ENCODE data around the gene LCP2.
"Not testable (repeated sequence)": the region's sequence is repeated elsewhere in the genome, so short reads cannot be mapped to it uniquely, and the experiment has no call there.

The LCP2 gene

DNA sequence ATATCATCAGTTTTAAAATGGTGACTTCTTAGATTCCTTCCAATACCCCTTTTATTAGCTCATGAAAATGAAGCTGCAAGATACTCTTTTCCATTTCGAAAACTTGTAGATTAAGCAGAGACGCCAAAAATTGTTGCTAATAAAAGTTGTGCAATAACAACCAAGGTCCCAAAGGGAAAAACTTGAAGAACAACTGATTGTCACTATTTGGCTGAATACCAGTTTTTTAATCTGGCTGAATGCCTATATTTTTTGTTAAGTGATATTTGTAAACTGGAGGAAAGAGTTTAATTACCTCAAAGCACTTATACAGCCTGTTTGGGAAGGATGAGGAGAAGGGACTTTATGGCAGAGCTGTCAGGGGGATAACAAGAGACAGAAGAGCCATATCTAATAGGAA is 50.2 kb downstream of the LCP2 start:
- no peak for DNase-seq

DNA sequence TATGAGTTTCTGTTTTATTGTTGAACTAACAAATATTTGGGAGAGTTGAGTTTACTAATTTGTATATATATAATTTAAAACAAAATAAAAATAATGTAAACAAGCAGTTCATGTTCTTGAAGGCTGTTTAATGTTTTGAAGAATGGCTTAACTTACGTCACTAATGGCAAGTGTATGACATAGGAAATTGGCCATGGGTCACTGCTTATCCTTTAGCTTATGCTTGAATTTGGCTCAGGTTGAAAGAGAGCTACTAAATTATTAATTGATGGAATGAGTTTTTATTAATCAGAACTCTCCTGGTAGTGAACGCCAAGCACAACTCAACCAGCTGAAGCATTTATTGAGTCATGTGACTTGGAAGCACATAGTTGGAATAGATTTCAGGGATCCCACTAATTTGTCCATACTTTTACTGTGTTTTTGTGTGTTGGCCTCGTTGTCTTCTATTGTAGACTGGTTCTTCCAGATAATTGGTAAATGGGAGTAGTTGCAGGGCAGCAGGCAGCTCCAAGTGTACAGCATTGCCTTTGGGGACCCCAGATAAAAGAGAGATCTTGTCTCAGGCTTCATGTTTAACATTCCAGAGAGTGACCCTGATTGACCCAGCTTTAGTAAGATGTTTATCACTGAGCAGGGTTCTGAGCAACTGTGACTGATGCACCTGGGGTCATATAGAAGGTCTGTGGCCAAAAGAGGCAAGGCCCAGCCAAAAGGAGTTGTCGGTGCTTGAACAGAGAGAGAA is 51.3 kb downstream of the LCP2 start:
- no peak for DNase-seq

DNA sequence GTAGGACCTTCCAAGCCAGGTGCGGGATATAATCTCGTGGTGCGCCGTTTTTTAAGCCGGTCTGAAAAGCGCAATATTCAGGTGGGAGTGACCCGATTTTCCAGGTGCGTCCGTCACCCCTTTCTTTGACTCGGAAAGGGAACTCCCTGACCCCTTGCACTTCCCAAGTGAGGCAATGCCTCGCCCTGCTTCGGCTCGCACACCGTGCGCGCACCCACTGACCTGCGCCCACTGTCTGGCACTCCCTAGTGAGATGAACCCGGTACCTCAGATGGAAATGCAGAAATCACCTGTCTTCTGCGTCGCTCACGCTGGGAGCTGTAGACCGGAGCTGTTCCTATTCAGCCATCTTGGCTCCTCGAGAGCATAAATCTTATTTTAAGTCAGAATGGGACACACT is 52.1 kb downstream of the LCP2 start:
- not testable (repeated sequence) for DNase-seq

DNA sequence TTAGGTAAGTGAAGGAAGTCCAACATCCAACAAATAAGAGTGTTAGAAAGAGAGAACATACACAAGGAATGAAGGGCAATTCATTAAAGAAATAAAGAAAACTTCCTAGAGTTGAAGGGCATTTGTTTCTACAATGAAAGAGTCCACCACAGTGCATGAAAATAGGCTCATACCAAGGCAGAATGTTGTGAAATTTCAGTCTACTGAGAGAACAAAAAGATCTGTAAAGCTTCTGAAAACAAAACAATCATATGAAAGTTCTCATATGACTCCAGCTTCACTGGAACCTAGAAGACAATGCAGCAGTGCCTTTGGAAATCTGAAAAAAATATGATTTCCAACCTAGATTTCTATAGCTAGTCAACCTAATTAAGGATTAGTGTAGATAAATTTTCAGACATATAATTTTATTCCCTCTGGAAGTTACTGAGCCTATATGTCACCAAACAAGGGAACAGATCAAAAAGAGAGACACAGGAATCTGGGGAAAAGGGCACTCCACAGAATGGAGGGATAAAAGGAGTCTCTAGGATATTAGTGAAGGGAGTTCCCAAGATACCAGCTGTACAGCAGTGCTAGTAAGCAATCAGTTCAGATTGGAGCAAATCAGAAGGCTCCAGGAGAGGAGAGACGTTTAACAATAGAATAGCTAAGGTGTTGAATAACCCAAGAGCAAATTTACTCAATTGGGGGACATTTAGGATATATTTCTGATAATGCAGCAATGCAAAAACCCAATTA is 59.0 kb downstream of the LCP2 start:
- no peak for DNase-seq

DNA sequence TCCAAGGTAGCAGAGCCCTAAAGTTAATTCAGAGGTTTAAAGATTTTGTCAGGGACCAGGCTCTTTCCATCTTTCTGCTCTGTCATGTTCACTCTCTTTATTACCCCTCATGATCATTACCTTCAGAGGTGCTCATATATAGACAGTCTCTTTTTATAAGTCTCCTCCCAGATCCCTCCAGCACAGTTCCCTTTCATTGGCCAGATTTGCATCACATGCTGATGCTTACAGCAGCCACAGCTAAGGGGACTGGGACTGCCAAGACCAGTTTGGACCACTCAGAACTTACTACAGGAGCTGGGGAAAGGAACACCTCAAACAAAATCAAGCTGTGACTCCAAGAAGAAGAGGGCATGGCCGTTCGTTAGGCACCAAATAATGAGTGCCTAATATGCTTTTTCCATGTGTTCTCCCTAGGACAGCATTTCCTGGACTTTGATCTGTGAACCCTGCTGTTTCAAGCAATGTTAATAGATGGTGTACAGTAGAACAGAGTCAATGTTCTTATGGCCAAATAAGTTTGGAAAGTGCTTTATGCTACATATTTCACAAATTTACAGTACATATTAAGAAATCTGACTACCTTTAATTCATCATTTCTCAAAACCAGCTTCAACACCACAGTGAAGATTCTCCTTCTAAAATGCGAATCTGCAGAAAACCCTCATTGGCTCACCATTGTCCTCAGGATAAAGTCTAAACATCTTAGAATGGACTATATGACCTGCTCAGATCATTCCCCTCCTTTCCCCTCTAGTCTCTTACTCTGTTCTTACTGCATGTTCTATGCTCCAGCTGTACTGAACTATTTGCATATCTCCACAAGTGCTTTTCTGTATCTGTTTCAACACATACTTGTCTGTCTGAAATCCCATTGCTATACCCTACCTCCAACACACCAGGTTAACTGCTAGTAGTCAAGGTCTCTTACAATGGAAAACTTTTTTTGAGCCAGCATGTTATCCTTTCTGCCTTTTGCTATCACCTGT is 61.4 kb downstream of the LCP2 start:
- no peak for DNase-seq

DNA sequence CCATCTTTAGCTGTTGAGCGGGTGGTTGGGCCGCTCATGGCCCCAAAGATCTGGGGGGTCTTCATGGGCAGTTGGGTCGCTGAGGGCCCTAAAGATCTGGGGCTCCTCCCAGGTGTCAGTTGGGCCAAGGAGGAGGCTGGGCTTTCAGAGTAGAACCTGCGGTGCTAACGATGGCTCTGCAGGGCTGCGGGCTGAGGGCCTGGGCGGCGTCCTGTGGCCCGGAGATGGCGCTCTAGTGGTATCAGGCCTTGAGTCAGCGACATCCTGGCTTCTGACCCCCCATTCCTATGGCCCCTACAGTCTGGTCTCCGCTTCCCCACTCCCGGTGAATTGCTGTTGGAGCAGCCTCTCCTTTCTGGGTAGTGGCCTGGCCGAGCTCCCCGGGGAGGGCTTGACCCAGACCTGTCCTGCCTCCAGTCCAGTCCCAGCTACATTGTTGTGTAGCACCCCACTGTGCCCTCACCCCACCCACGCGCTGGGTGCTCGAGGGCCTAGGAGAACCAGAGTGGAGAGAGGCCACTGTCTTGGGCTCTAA is 64.2 kb downstream of the LCP2 start:
- DNase-seq: no peak

DNA sequence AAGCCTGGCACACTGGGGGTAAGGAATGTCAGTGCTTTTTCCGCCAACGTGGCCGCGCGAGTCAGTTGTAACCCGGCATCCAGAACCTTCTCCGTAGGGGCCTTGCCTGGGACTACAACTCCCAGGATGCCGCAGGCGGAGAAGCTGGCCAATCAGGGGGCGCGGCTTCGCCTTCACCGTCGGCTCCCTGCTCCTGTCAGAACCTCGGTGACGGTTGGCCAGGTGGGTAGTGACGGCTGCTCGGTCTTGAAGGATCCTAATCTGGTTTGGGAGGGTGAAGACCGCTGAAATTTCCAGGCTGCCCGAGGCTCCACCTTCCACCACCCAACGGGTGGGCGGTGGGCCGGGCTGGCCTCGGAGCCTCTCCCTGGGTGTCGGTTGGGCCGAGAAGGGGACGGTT is 64.8 kb downstream of the LCP2 start, which contains the start of gene C5orf58:
Gene C5orf58, plus strand, starts transcription at position 200 of the 400 bp plus-strand sequence. CDS start 1,992 bp downstream, outside the sequence.
- DNase-seq: no peak

DNA sequence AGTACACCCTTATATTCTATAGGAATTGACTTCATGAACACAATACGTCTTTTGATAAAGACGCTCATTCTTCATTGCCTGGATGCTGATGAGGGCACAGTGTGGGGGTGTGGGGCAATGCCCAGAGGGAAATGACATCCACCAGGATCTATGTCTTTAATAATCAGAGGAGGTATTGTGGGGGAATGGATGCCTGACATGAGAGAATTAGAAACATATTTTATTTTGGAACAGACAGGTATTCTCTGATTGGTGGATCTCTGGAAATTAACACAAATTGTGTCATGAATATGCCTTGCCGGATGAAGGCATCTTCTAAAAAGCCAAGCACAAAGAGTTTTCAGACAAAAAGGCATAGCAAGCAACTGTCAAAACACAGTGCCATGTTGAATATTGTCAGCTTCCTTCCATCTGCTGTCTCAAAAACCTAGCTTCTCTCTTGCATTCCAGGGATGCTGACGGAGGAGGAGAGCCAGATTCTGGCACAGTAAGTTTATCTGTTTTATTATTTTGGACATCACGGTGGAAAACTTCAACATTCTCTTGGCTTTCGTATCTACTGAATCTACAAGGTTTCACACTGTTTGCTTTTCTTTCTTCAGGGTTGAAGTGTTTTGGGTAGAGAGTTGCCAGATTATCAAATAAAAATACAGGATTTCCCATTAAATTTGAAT is 68.7 kb downstream of the LCP2 start:
- no peak for DNase-seq

DNA sequence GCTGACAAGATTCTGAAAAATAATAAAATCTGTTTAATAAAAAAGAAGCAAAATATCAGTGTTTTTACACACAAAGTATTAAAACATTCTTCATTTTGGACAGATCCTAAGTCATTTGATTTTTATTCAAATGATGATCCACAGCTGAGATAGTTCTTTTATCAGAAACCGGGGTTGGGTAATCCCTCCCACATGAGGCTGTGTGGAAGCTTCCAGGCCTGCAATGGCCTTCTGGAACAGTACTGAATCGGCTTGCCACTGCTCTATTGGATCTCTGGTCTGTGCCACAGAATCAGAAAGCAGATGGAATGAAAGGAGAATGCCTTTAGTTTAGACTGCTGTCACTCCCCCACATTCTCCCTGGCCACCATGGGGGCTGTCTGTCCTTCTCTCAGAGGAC is 70.9 kb downstream of the LCP2 start:
- DNase-seq: no peak

DNA sequence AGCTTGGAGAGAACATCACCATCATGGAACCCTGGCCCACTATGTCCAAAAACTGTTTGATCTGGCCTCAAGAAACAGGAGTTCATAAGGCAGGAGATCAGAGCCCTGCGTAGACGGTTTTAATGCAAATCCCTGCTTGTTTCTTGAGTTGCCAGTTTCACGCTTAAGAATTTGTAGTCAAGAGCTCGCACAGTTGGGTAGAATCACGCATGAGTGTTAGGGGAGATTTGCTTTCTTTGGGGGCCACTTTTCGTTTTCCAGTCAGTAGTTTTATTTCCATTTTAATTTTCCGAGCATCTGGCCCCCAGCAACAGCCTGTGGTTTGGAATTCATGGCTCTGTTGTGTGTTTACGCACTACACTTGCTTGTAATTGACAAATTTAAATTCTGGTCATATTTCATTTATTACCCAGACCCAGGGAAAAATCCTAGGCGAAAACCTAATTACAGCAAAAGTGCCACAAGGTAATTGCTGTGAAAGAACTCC is 71.4 kb downstream of the LCP2 start:
- DNase-seq: no peak

DNA sequence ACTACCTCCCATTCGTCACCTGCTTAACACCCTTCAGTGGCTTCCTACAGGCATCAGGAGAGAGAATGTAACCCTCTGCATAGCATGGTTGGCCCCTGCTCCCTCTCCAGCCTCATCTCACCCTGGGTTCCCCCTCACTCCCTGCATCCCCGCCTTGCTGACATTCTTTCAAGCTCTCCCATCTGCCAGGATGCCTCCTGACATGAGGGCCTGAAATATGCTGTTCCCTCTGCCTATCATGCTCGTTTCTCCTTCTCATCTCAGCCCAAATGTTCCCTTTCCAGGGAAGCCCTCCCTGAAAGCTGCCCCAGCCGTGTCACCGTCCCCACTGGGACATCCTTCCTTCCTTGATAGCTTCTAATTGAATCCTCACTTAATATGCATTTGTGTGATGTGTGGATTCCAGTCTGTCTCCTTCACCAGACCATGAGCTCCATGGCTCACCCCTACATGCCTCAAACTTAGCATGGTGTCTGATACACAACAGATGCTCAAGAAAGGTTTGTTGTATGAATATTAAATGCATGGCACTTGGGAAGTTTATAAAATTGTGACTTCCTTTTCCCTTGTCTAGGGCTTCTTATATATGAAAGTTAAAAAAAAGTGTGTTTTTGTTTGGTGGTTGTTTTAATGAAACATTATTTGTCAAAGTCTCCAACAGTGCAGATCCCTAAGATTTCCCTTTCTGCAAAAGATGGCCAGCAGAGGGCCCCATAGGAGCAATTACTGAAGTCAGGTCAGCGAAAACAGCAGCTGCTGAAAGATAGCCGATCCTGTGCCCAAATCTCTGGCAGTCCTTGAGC is 72.0 kb downstream of the LCP2 start:
- peak; percentile 37 for DNase-seq

DNA sequence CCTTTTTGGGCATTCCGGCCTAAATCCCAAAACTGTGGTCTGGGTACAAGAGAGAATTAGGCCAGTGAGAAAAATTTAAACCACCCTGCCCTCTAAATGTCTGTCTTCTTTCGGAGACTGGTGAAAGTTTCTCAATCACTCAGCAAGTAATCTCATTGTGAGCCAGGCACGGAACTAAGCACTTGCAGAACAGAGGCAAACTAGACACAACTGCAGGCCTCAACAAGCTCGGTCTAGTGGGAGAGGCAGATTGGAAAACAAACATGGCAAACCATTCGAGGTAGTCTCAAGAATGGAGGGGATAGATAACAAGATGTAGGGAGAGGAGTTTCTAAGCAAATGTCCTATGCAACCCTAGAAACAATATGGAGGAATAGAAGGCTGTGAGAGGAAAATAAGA is 73.7 kb downstream of the LCP2 start:
- DNase-seq: no peak

DNA sequence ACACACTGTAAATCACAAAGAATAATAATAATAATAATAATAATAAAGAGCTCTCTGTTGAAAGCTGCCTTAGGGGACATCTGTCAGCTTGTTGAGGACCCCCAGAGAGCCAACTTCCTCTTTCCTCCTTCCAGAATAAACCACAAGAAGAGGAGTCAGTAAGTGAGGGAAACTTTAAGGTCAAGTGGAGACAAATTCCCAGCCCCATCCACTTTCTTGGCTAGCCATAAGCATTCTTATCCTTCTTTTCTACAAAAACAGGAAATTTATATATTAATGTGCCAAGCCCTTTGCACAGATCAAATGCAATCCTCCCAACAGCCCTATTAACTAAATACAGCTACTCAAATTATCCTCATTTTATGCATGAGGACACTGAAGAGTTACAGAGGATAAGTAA is 74.2 kb downstream of the LCP2 start:
- DNase-seq: no peak

DNA sequence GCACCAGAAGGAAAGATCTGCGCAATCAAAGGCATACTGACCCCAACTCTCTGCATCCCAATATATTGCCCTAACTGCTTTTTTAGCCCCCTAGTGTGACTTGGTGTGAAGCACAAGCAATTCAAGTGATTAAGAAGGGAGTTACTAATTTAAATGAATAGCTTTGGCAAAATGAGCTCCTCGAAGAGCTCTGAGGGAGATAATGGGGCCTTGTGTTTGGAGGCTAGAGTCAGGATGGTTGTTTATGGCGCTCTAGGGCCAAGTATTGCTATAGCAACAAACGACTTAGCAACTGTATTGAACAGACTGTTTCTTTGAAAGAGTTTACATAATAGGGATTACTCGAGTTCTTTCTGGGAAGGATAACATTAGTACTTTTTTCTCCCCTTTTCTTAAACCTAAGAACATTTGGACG is 76.2 kb downstream of the LCP2 start:
- no peak for DNase-seq

DNA sequence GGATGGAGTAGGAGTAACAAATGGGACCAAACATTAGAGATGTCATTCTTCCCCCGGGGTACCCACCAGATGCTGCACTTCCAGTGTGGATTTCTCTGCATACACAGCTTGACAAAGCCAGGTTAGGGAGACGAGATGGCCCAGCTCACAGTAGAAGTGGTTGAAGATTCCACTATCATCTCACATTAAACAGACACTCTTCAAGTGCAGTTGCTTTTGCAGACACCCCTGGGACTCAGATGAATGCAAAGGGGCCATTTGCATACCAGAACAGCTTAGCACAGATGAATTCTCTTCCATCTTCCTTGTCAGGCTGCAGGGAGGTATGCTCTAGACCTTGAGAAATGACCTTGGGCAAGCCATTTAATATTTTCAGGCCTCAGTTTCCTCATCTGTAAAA is 77.4 kb downstream of the LCP2 start:
- no peak for DNase-seq

DNA sequence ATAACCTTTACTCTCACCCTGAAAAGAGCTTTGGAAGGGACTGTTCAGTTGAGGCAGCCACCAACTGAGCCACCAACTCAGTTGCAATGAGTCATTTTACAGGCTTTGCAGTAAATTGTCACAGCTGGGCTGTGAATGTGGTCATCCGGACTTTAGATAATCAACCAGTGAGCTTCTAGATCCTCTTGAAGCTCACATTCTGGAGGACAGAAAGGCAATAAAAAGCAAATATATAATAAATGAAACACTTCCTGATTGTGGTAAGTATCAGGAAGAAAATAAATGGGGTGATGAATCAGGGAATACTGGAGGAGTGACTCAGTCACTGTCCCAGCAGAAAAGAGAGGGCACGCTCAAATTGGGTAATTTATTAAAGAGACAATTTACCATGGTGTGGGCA is 78.0 kb downstream of the LCP2 start:
- DNase-seq: no peak

DNA sequence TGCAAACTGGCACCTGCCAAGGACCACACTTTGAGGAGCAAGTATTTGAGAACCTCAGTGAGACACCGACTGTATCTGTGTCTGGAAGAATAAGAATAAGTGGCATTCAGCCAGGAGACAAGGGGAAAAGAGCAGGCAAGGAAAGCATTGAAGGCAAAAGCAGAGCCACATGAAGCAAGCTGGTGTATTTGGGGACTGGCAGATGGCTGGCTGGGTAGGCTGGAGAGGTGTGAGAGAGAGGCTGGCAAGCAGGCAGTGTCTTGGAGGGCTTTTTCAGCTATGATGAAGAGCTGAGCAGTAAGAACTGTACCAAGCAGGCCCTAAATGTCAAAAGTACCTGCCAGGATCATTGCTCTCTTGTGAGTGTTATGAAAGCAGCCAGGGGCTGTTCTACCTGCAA is 78.9 kb downstream of the LCP2 start:
- DNase-seq: no peak

DNA sequence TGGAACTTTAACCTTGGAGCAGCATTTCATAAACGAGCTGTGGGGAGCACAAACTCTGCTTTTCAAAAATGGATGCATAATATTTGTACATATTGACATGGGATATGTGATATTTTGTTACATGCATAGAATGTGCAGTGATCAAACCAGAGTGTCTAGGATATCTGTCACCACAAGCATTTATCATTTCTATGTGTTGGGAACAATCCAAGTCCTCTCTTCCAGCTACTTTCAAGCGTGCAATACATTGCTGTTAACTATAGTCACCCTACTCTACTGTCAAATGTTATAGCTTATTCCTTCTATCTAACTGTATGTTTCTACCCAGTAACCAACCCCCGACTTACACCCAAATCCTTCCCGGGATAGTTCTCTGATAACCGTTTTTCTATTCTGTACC is 79.7 kb downstream of the LCP2 start:
- no peak for DNase-seq

DNA sequence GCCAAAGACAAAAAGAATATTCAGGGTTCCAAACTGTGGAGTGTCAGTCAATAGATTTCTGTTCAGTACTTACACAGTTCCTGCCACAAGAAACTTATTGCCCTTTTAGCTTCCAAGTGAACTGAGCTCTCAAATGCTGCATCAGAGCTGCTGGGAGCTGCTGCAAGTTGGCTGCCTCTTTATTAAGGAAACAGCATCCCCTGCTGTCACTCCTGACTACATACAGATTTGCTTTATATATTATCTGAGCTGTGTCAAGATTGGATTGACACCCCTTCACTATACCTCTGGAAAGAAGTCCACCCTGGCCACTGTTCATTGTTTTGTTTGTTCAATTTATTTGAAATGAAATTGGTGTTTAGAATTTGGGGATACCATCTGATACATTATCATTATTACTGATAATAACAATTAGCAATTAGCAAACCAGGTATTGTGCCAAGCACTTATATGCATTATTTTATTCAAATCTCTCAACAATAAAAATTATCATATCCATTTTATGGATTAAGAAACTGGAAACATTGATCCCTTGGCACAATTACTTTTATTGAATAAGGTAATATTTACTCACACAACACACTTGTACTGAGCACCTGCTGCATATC is 81.2 kb downstream of the LCP2 start:
- DNase-seq: no peak

DNA sequence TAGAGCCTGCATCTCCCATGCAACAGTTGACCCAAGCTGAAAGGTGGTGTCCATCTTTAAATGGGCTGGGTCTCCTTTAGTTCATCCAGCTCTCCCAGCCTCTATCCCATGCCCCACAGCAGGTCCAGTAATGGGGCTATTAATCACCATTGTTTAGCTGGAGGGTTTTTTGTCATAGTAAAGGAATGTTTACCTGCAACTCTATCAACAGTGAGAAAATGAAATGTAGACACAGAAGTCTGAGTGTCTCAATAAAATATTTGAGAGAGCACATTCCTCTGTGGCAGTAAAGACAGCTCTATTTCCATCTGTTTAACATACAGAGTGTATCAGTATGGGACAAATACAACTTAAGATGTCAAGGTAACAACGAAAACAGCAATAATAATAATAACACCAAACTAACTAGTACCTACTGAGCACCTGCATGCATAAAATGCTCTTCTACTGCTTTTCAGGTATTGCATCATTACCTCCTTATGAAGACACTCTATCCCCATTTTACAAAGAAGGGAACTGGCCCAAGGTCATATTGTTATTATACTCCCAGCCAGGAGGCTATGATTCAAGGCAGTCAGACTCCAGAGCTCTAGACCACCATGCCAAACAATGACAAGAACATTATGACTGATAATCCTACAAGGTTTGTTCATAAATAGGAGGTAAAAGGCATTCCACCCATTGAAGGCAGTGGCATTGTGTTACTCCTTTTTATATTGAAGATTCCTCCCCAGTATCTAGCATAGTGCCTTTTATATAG is 85.8 kb downstream of the LCP2 start:
- no peak for DNase-seq
